DMS153 treated with DMSO at 0.1 percent for 48 hours (cell line): ENCODE measurements around the gene TNFRSF1B.
A peak's percentile ranks its signal among the peaks of the same experiment; 100 is the strongest.
"Not testable (repeated sequence)": the region's sequence is repeated elsewhere in the genome, so short reads cannot be mapped to it uniquely, and the experiment has no call there.

Experiments
- DNase-seq: peaks from one replicate; lab custom pipeline; 2025; ENCODE audit not compliant: unreplicated experiment; lab: John Stamatoyannopoulos, UW

The TNFRSF1B gene

GRCh38 chr1:12215118-12215961 lies 48.5 kb downstream of the TNFRSF1B start:
- no peak for DNase-seq

DNA sequence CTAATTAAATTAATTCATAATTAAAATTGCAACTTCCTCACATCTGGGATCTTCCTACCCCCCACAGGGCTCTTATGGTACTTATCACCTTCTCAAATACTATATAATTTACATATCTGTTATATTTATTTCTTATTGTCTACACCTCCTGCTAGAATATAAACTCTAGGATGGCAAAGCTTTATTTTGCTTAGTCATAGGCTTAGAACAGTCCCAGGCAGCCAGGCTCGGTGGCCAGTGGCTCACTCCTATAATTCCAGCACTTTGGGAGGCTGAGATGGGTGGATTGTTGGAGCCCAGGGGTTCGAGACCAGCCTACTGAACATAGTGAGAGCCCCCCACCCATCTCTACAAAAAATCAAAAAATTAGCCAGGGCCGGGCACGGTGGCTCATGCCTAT lies 53.0 kb downstream of the TNFRSF1B start:
- DNase-seq, result no peak

- DNase-seq, result no peak
Measured at GRCh38 chr1:12220890-12221289, 54.1 kb downstream of the TNFRSF1B start.

DNA sequence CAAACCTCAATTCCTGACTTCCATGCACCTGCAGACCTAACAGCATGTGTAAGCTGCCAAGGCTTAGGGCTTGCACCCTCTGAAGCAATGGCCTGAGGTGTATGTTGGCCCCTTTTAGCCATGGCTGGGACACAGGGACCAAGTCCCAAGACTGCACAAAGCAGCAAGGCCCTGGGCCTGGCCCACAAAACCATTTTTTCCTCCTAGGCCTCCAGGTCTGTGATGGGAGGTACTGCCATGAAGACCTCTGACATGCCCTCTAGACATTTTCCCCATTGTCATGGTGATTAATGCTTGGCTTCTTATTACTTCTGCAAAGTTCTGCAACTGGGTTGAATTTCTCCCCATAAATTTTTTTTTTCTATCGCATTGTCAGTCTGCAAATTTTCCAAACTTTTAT lies 55.9 kb downstream of the TNFRSF1B start:
- DNase-seq, result not testable (repeated sequence)

GRCh38 chr1:12224092-12224491 lies 57.3 kb downstream of the TNFRSF1B start:
- DNase-seq, result not testable (repeated sequence)

DNA sequence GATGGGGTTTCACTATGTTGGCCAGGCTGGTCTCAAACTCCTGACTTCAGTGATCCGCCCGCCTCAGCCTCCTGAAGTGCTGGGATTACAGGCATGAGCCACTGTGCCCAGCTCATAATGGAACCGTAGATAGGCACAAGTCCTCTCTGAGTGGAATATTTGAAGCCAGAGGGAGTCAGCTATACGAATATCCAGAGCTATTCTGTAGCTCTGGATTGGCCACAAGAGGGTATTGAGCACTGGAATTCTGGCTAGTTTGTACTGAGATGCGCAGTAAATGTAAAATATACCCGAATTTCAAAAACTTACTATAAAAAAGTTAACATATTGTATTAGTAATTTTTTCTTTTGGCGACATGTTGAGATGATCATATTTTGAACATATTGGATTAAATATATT lies 62.2 kb downstream of the TNFRSF1B start:
- no peak for DNase-seq

- no peak for DNase-seq
Measured at GRCh38 chr1:12229386-12229834, 62.6 kb downstream of the TNFRSF1B start.

DNA sequence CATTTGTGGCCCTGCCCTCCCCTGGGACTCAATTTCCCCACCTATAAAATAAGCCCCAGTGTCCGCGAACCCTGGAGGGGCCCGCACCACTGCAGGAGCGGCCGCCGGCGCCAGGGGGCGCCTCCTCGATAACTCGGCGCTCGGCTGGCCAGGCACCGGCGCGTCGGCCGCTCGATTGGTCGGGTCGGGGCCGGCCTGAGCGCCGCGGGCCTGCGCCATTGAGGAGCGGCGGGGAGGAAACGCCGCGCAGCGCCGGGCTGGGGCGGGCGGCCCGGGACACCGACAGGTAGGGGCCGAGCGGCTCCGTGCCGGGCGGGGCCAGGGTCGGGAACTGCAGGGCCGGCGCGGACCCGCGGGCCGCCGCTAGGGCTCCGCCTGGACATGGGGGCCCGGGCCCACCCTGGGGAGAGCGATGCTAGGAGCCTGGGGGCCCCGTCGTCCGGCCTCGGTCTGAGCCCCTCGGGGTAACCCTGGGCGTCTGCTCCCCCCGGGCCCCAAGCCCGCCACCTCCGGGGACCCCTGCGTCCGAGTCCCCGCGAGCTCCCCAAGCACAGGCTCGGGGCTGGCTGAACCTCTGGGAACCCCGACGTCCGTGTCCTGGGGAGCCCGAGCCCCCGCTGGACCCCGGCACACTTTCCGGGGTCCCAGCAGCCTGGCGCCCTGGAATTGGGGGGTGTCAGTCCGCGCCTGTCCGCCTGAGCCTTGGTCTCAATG lies 63.2 kb downstream of the TNFRSF1B start, which contains the start of gene VPS13D:
TSS of gene VPS13D (plus strand) at position 196 of the 714 bp plus-strand sequence. CDS start 4,237 bp downstream, outside the sequence.
- peak; percentile 69 for DNase-seq

DNA sequence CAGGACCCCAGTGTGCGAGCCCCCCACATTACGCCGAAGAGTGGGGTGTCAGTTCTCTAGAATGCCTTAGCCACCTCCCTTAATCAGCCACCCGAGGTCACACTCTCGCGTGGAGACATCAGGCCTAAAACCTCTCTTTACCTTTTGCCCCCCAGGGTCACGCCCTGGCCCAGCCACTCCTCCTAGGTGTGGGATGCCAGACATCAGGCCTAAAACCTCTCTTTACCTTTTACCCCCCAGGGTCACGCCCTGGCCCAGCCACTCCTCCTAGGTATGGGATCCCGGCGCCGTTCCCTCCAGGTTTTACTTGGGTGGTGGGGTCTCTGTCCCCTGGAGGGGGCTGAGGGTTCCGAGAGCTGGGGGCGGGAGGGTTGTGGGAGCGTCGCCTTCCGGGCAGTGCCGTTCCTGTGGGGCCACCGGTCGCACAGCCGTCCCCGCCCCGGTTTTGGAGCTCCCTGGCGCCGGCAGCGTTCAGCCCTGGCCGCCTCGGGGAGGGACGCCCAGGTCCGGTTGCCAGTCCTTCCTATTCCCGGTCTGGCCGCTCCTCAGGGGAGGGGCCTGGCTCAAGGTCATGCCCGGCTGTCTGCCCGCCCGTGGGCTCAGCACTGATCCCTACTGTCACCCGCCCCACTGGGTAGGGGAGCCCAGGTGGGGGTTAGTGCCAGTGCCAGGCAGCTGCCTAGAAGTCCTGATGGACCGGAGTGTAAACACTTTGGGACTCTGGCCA lies 63.9 kb downstream of the TNFRSF1B start:
- DNase-seq, result no peak

DNA sequence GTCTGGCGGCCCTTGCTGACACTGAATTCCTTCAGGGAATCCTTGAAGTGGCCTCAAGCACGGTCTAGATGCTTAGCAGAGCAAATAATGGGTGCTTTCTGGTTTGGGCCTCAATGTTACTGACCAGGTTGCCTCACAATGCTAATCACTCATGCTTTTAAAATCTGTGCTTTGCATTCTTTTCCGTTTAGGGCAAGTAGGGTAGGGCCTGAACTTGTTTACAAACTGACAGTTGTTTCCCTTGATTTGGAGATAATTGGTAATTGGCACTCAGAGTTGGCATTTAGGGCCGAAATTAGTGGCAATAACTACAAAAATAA lies 64.4 kb downstream of the TNFRSF1B start:
- DNase-seq, result no peak

- DNase-seq, result no peak
Measured at GRCh38 chr1:12232221-12232620, 65.4 kb downstream of the TNFRSF1B start.

DNA sequence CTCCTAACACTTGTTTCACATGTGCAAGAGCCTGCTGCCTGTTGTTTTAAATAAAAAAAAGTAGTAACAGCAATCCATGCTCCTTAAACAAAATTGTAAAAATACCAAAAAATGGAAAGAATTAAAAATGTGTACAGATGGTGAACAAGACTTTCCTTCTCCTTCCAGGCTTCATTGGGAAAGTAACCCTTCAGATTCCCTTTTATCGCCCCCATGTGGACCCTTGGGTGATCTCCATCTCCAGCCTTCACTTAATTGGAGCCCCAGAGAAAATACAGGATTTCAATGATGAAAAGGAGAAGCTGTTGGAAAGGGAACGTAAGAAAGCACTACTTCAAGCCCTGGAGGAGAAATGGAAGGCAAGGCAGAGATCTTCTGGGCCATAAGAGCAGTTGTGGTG lies 77.3 kb downstream of the TNFRSF1B start:
- DNase-seq, result no peak

- no peak for DNase-seq
Measured at GRCh38 chr1:12244585-12244984, 77.8 kb downstream of the TNFRSF1B start.

GRCh38 chr1:12245116-12245515 lies 78.3 kb downstream of the TNFRSF1B start:
- no peak for DNase-seq

GRCh38 chr1:12245733-12246132 lies 78.9 kb downstream of the TNFRSF1B start:
- no peak for DNase-seq

GRCh38 chr1:12246584-12246983 lies 79.8 kb downstream of the TNFRSF1B start:
- no peak for DNase-seq

GRCh38 chr1:12249181-12249580 lies 82.4 kb downstream of the TNFRSF1B start:
- no peak for DNase-seq

GRCh38 chr1:12249748-12250147 lies 83.0 kb downstream of the TNFRSF1B start:
- no peak for DNase-seq

- DNase-seq, result no peak
Measured at GRCh38 chr1:12251442-12251841, 84.7 kb downstream of the TNFRSF1B start.

DNA sequence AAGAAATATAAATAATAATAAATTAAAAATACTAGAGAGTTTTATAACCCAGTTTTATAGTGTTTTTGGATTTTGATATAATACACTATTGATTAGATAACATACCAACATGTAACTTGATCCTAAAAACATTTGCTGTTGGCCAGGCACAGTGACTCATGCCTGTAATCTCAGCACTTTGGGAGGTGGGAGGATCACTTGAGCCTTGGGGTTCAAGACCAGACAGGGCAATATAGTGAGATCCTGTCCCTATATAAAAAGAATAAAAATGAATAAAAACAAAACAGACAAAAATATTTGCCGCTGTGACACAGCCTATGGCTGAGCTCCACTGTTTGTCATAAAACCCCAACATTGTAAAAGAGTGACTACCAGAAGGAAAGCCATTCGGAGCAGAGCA lies 89.1 kb downstream of the TNFRSF1B start:
- no peak for DNase-seq

- DNase-seq, result no peak
Measured at GRCh38 chr1:12258272-12258671, 91.5 kb downstream of the TNFRSF1B start.
